HG02763 (cell line): Measurements from ENCODE around the gene PALLD.
"Not testable (repeated sequence)": the region's sequence is repeated elsewhere in the genome, so short reads cannot be mapped to it uniquely, and the experiment has no call there.

Source experiments
- ATAC-seq: cut with Tn5 transposase; IDR thresholded peaks from one replicate; pipeline ENCODE4 v1.9.1; 2021; ENCODE audit warnings: mild to moderate bottlenecking, moderate library complexity; ENCODE audit not compliant: unreplicated experiment

The PALLD gene

DNA sequence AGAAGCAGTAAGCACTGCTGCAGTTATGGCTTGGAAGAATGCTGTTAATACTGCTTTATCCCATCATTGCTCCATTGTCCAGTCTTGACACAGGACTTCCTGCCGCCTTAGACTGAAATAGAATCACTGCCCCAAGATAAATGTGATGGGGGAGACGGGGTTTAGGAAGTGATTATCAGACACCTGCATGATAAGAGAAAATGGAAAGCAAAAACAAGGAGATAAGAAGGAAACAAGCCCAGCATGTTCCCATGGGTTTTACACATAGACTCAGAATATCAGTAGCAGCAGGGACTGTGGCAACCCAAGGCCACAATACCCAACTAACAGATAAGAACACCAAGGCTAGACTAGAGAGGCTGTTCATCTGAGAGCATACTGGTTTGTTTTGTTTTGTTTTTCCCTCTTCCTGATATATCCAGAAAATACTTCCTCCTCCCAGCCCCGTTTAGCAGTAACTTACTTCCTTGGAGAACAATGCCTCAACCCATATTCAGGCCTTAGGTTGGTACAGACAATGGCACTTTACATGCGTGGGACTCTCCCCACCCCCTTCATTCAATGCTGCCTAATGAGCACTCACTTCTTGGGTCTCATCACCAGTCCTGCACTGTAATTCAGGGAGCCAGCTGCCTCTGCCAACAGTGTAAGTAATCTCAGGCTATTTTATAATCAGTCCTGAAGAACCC is 280.6 kb downstream of the PALLD start:
- ATAC-seq, result no peak

- ATAC-seq, result no peak
Observed at GRCh38 chr4:168781341-168781740, 284.5 kb downstream of the PALLD start.

DNA sequence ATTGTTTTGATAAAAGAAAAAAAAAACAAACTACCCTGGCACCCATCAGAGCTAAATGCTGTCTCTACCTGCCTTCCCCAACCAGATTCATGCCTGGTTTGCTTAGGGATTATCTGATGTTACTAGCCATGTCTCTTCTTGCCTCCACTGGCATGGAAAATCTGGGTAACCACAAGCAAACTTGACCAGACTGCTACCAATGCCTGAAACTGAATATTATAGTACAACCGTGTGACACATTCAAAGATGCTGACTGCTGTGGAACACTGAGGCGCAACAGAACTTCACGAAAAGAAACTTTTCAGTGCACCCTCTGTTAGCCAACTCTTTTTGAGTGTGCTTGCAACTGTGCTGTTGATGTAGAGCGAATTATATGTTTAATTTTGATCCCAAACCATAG is 285.1 kb downstream of the PALLD start:
- ATAC-seq, result no peak

- ATAC-seq, result no peak
Observed at GRCh38 chr4:168782439-168782838, 285.6 kb downstream of the PALLD start.

- no peak for ATAC-seq
Observed at GRCh38 chr4:168784786-168785461, 288.1 kb downstream of the PALLD start.

DNA sequence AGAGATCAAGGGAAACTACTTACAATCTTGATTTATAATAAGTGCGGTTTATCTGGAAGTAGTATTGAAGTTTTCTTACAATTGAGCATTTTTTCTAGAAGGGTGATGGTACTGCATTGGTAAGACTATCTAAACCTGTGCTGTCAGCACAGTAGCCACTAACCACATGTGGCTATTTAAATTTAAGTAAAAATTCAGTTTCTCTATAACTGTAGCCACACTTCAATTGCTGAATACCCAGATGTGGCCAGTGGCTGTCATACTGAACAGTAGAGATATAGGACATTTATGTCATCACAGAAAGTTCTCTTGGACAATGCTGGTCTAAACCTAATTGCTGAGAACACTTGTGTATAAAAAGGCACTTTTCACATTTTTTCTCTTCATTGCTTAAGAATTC is 290.5 kb downstream of the PALLD start:
- no peak for ATAC-seq

DNA sequence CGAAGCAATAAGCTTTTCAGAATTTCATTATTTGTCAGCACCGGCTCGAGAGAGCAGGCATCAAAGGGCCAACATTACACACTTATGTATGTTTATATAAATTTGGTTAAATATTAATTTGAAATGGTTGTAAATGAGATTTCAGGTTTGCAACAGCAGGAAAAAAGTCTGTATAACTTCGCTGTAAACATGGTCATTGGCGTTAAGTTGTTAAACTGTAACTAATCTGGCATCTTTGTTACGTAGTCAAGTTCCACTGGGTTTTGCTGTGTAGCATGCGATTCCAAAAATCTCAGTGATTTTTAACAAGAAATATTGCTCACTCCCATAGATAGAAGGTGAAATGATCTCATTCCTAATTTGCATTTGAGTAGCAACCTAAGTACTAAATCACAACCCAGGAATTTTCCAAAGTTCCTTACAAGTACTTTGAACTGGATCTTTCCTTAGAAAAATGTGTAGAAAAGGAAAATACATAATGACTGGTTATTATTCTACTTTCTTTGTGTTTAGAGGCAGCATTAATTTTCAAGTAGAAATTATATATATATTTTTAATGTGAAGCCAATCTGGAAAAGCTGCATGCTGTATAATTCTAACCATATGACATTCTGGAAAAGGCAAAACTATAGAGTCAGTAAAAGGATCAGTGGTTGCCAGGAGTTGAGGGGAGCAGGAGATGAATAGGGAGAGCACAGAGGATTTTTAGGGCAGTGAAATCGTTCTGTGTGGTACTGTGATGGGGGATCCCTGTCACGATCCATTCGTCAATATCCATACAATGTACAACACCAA is 291.1 kb downstream of the PALLD start:
- no peak for ATAC-seq

GRCh38 chr4:168790898-168791297 is 294.0 kb downstream of the PALLD start:
- ATAC-seq, result no peak

GRCh38 chr4:168791376-168791775 is 294.5 kb downstream of the PALLD start:
- no peak for ATAC-seq

- ATAC-seq, result no peak
Observed at GRCh38 chr4:168793542-168793941, 296.7 kb downstream of the PALLD start.

DNA sequence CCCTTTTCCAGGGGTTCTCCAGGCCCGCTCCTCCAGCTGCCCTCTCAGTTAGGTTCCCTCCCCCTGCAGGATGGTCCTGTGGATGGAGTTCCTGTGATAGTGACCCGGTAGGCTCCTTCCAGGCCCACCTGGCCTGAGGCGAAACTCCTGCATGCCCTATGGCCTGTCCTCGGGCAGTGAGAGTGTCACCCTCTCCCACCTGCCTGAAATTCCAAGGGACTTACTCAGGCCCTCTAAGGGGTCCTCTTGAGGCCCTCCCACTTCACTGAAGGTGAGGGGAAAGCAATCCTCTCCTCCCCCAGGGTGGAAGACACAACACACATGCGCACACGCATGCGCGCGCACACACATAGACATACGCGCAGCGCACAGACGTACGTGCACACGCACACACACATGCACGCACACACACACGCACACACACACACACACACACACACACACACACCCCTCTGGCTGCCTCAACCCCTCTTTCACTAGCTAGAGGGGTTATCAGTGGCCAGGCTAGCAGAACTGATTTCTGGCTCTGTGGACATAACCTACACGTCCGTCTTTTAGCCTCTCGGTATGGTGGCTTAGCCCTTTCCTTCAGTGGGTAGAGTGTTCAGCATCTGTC is 297.3 kb downstream of the PALLD start:
- ATAC-seq, result no peak

- no peak for ATAC-seq
Observed at GRCh38 chr4:168794881-168795280, 298.0 kb downstream of the PALLD start.

- ATAC-seq, result no peak
Observed at GRCh38 chr4:168795346-168795745, 298.5 kb downstream of the PALLD start.

DNA sequence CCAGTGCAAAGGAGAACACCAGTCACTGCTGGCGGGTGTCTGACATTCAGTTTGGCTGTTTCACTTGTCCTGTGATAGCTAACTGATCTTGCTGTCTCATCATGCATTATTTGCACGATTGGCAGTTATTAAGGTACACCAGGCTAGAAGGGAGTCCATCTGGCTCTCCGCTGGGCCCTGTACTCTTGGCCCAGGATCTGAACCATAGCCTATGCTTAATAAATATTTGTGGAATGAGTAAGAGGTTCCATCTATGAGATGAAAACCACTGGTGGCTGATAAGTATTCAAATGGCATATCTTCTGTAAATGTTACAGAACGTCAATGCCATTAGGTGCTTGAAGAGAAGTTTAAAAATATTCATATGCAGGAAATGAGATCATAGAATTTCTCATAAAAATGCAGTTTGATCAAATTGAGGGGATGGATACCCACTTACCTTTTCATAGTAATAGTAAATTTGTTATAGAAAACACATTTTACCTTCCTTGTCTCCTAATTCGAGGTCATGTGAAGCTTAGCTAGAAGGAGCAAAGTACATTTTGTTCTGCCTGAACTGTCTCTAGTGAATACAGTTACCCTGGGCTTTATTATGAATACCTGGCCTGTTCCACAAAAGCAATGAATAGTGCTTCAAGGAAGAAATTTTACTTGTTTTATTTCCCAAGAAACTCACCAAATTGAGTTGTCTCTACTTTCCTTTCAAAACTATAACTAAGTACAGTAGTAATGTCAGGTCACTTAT is 299.7 kb downstream of the PALLD start:
- no peak for ATAC-seq

- no peak for ATAC-seq
Observed at GRCh38 chr4:168797194-168797593, 300.3 kb downstream of the PALLD start.

GRCh38 chr4:168797738-168798375 is 301.0 kb downstream of the PALLD start:
- ATAC-seq, result no peak

DNA sequence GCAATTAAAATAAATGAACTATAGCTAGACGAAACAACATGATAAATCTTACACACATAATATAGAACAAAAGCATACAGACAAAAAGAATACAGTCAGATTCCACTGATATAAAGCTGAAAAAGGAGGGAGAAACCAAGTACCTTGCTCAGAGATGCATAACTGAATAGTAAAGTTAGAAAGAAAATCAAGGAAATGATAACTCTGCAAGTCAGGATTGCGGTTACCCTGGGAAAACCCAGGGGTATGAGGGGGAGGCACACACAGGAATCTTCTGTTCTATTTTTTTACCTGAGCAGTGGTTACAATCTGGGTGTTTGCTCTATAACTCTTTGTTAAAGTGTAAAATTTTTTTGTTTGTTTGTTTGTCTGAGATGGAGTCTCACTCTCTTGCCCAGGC is 304.1 kb downstream of the PALLD start:
- ATAC-seq, result no peak

DNA sequence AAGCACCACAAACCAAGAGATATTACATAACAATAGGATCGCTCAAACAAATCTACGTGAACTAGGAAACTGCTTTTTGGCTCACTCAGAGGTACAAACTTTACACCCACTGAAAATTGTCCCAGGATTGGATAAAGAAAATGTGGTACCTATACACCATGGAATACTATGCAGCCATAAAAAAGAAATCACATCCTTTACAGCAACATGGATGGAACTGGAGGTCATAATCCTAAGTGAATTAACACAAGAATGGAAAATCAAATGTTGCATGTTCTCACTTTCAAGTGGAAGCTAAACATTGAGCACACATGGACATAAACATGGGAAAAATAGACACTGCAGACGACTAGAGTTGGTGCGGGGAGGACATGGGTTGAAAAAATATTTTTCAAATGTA is 305.4 kb downstream of the PALLD start:
- ATAC-seq, result no peak

DNA sequence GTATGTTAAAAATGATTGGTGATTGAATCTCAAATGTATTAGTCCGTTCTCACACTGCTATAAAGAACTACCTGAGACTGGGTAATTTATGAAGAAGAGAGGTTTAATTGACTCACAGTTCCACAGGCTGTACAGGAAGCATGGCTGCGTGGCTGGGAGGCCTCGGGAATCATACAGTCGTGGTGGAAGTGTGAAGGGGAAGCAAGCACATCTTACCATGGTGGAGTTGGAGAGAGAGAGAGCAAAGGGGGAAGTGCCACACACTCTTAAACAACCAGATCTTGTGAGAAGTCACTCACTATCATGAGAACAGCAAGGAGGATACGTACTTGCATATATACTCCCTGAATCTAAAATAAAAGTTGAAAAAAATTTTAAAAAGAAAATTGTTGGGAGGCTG is 306.2 kb downstream of the PALLD start:
- ATAC-seq, result not testable (repeated sequence)

DNA sequence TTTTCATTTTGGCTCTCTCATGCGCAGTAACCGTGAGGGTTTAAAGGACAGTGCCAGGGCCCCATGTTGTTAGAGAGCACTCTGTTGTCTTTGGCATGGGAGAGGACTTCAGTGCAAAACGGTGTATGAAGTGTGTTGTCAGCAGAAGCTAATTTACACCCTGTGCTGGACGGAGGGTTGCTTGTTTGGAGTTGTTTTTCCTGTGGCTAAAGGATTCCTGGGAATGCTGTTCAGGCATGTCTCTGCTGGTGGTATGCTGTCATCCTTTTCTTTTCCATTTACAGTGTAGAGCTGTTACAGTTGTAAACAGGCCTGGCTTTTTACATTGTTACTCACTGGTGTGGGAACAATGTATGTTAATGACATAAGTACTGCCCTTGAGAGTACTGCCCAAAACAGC is 306.9 kb downstream of the PALLD start:
- no peak for ATAC-seq
